Effector memory CD4-positive, alpha-beta T cell (primary cell): Measurements from ENCODE around the gene EOMES.

Experiments used
- DNase-seq, 3 donors: peaks; one replicate each; pipeline ENCODE4 v3.0.0-alpha.2; 2020
- H3K27ac ChIP-seq: 2 replicates; pipeline ENCODE4 v1.7.0; 2013; ENCODE audit warnings: mild to moderate bottlenecking, low read length, moderate library complexity; ENCODE audit not compliant: insufficient read depth, poor library complexity, severe bottlenecking
- H3K27me3 ChIP-seq: replicated peaks from 2 replicates; pipeline ENCODE4 v1.7.0; 2013; ENCODE audit warnings: mild to moderate bottlenecking, low read length; ENCODE audit not compliant: insufficient read depth, control insufficient read depth, poor library complexity, severe bottlenecking
- H3K36me3 ChIP-seq: 2 replicates; pipeline ENCODE4 v1.7.0; 2013; ENCODE audit warnings: mild to moderate bottlenecking, low read length, moderate library complexity; ENCODE audit not compliant: control insufficient read depth, insufficient read depth
- H3K4me1 ChIP-seq: 2 replicates; pipeline ENCODE4 v1.7.0; 2013; ENCODE audit warnings: low read length, mild to moderate bottlenecking; ENCODE audit not compliant: control insufficient read depth, insufficient read depth, poor library complexity, severe bottlenecking
- H3K4me3 ChIP-seq: 2 replicates; pipeline ENCODE4 v1.7.0; 2013; ENCODE audit warnings: low read length, low read depth, mild to moderate bottlenecking; ENCODE audit not compliant: insufficient read depth, poor library complexity, severe bottlenecking
- H3K9me3 ChIP-seq: 2 replicates; pipeline ENCODE4 v1.7.0; 2013; ENCODE audit warnings: mild to moderate bottlenecking, low read length, moderate library complexity; ENCODE audit not compliant: control insufficient read depth

EOMES gene

DNA sequence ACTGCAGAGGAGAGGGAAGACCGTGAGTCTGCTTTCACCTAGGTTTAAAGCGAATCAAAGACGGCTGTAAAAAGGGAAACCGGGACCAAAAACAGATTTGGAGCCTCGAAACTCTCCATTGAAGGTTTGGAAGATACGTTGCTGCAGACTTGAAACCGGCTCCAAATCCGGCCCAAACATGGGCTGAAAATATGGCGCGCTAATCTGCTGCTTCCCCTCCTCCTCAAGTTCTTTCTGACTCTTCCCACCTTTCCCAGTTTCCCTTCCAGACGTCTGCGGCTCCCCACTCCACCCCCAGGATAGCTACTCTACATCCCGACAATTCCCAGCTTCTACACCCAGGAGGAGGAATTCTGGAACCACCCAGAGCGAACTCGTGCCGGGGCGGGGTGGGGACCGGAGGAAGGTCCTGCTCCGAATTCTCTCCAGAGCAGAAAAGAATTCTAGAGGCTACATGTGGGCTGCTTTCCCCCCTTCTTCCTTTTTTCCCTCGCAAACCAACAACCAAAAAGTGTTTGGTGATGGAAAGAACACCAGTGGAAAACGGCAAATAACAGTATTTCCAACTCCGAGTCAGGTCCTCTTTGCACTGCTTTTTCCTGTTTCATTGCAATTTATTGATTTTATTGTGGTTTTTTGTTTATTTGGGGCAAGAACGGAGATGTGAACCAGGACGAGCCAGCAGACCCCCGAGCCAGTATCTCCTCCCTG lies 8.5 kb downstream of the EOMES start:
- no peak for DNase-seq
- Histone ChIP-seq H3K27ac (no peak overlapping the region), H3K36me3 (no peaks in the 10 kb centered on the region), H3K9me3 (no peaks in the 10 kb centered on the region), H3K4me3 (peak overlapping the region; percentile 89), H3K27me3 (peaks cover 16% of the 10 kb centered on the region), H3K4me1 (peaks cover 23% of the 10 kb centered on the region)

DNA sequence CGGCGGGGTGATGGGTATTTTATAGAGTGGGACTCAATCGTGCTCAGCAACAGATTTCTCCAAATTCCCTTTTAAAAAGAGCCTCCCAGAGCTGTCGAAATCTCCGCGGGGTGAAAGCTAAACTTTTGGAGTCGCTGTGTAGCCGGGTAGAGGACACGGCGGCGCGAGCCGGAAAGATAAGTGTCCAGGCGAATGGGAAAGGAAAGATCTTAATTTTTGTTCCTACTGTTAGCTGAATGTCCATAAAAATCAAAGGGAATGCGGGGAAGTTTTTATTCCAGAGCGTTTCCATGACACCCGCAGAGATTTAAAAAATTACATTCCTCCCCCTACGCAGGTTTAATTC lies 9.1 kb downstream of the EOMES start:
- no peaks in the 10 kb centered on the region for H3K36me3 ChIP-seq
- peaks cover 16% of the 10 kb centered on the region for H3K27me3 ChIP-seq
- H3K27ac ChIP-seq: no peak overlapping the region

DNA sequence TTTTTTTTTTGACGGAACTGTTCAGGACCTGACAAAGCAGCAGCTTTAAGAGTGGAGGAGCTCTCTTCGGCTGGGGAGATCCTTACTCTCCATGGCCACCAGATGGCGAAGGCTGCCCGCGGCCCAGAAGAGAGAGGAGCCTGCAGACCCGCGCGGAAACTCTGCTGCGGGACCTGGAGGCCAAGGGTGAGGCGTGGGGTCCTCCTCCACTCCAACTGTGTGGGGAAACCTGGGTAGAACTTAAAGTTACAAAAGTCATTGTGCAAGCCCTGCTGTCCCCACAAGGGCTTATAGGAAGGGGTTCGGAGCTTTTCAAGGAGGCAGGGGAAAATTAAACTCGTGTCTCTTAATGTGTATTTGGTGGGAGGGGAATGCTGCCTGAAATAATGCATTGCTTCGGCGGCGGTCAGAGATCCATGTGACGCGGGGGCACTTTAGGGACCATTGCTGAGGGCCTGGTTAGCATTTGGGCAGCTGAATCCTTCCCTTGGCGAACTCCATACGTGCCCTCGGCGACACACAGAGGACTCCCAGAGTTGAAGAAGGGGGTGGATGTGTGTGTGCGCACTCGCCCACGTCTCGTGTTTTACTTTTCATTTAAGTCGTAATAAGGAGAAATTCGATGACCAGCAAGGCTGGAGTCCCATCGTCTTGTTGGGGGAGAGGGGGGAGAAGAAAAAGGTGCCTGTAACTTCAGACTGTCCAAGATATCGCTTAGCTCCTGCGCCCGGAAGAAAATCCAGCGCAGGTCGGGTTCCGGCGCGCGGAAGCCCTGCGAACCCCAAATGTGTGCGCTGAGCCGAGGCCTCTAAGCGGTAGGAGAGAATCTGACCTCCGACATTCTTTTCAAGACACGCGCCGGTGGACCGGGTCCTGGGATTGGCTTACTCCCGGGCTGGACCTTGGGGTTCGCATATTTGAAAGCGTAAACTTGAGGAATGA lies 9.7 kb downstream of the EOMES start:
- Histone ChIP-seq H3K4me1 (peaks cover 23% of the 10 kb centered on the region), H3K27me3 (peaks cover 16% of the 10 kb centered on the region), H3K9me3 (no peaks in the 10 kb centered on the region), H3K4me3 (peak overlapping the region; percentile 89), H3K27ac (peak overlapping the region; percentile 1), H3K36me3 (no peaks in the 10 kb centered on the region)
- DNase-seq: peak; percentile 51 to 67 (median 62)

More for the DNA sequence above, 9.1 kb downstream of the EOMES start:
- Histone ChIP-seq H3K4me1 (peaks cover 23% of the 10 kb centered on the region), H3K4me3 (peak overlapping the region; percentile 89), H3K9me3 (no peaks in the 10 kb centered on the region)
- no peak for DNase-seq

DNA sequence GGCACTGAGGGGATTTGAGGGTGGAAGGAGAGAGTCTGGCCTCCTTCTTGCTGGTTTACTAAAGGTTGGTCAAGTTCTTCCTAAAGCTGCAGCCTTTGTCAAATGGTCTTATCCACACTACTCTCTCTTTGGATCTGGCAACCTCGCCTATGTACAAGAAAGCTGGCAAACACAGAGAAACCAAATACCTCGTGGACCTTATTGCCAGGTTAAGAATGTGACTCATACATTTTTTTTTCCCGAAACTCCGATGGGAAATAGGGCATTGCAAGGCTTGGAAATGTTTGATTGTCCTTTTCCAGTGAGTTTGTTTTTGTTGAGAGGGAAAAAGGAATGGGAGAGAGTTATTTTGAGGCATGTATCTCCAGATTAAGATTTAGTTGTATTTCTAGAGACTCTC lies 13.9 kb downstream of the EOMES start:
- H3K36me3 ChIP-seq: no peaks in the 10 kb centered on the region
- DNase-seq: no peak
- H3K27me3 ChIP-seq: peaks cover 4% of the 10 kb centered on the region
- peaks cover 6% of the 10 kb centered on the region for H3K4me1 ChIP-seq
- no peaks in the 10 kb centered on the region for H3K9me3 ChIP-seq
- no peak overlapping the region for H3K27ac ChIP-seq
- H3K4me3 ChIP-seq: no peak overlapping the region

DNA sequence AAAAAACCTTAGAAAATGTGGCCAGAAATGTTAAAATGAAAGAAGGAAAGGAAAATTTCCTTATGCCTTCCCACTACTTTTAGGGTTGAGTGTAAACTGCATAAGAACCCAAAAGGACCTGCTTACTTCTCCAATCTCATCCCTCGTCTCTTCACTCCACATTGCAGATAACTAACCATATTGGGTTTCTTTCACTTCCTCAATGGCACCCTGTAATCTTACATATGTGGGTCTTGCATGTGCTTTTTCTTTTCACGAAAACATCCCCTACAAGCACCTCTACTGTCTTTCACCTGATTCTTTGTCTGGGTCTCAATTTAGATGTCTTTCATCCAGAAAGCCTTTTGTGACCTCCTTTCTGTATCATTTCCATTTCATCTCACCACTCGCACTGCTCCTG lies 23.1 kb downstream of the EOMES start:
- no peaks in the 10 kb centered on the region for H3K4me1 ChIP-seq
- H3K4me3 ChIP-seq: no peak overlapping the region
- no peak overlapping the region for H3K27ac ChIP-seq
- no peaks in the 10 kb centered on the region for H3K9me3 ChIP-seq
- no peak for DNase-seq
- no peaks in the 10 kb centered on the region for H3K36me3 ChIP-seq
- no peaks in the 10 kb centered on the region for H3K27me3 ChIP-seq

DNA sequence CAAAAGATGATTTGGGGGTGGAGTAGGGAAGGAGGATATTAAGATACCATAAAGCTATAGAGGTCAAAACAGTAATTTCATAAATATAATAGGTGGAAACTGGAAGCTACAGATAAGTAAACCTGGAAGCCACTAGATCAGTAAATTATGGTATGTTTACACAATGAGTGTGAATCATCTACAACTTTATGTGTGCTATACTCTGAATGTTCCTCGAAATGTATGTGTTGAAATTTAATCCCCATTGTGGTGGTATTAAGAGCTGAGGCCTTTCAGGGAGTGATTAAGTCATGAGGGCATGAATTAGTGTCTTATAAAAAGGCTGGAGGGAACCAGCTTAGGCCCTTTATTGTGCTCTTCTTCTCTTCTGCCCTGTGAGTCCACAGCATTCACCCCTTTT lies 25.2 kb downstream of the EOMES start:
- no peaks in the 10 kb centered on the region for H3K4me1 ChIP-seq

DNA sequence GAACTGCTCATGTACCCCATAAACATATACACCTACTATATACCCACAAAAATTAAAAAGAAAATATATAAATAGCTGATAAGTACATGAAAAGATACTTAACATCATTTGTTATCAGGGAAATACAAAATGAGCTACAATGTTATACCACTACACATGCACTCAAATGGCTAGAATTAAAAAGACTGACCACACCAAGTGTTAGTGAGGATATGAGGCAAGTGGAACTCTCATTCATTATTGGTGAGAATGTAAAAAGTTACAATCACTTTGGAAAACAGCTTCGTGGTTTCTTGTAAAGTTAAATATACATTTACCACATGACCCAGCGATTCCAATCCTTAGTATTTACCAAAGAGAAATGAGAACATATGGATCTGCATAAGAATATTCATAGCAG lies 26.5 kb downstream of the EOMES start:
- H3K4me3 ChIP-seq: no peak overlapping the region
- H3K27ac ChIP-seq: no peak overlapping the region
- no peaks in the 10 kb centered on the region for H3K27me3 ChIP-seq
- H3K4me1 ChIP-seq: no peaks in the 10 kb centered on the region
- H3K9me3 ChIP-seq: no peaks in the 10 kb centered on the region
- no peaks in the 10 kb centered on the region for H3K36me3 ChIP-seq
- DNase-seq: no peak

More for the DNA sequence above, 25.2 kb downstream of the EOMES start:
- Histone ChIP-seq H3K9me3 (no peaks in the 10 kb centered on the region), H3K27ac (no peak overlapping the region), H3K36me3 (no peaks in the 10 kb centered on the region), H3K27me3 (no peaks in the 10 kb centered on the region), H3K4me3 (no peak overlapping the region)
- DNase-seq: no peak

DNA sequence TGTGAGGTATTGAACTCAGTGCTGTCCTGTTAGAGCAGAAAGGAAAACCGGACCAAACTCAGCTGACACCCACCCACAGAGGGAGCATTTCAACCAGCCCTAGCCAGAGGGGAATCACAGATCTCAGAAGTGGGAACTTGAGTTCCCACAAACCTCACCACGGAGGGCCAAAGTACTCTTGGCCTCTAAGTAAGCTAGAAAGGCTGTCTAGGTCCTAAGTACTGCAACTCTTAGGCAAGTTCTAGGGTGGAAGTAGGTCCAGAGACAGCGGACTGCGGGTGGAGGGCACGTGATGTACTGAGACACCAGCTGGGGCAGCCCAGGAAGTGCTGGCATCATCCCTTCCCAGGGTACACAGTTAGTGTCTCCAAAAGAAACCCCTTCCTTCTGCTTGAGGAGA lies 34.1 kb downstream of the EOMES start:
- no peaks in the 10 kb centered on the region for H3K36me3 ChIP-seq
- no peaks in the 10 kb centered on the region for H3K27me3 ChIP-seq
- no peak for DNase-seq
- H3K4me1 ChIP-seq: no peaks in the 10 kb centered on the region
- H3K9me3 ChIP-seq: no peaks in the 10 kb centered on the region
- H3K27ac ChIP-seq: no peak overlapping the region
- no peak overlapping the region for H3K4me3 ChIP-seq

DNA sequence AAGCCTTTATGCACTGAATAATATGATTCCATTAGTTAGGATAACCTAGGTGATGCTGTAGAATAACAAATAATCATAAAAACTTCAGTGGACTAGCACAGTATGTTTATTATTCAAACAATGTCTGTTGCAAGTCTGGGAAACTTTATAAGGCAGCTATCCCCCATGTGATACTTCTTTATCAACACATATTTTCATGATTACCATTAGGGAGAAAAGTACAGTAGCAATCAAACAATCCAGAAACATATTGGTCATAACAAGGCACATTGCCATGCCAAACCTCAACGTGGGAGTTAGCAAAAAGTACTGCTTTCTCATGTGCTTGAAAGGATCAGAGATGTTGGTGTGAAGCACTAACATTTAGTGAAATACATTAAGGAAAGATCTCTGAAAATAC lies 35.5 kb downstream of the EOMES start:
- no peak overlapping the region for H3K27ac ChIP-seq
- no peak for DNase-seq
- H3K27me3 ChIP-seq: no peaks in the 10 kb centered on the region
- no peaks in the 10 kb centered on the region for H3K9me3 ChIP-seq
- H3K4me3 ChIP-seq: no peak overlapping the region
- H3K4me1 ChIP-seq: no peaks in the 10 kb centered on the region
- no peaks in the 10 kb centered on the region for H3K36me3 ChIP-seq

DNA sequence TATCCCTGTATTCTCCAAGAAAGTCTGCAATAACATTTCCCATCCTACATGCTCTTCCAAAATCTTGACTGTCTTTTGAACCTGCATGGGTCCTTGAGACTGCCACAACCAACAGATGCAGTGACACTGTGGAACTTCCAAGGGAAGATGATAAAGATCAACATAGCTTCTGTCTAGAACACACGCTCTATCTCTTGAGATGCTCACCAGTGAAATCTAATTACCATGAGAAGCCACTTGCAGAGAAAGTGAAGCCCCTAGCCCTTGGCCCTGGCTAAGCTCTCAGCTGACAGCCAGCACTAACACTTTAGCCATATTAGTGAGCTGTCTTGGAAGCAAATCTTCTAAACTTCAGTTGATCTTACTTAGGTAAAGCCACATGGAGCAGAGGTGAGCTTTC lies 36.6 kb downstream of the EOMES start:
- Histone ChIP-seq H3K4me3 (no peak overlapping the region), H3K36me3 (no peaks in the 10 kb centered on the region), H3K27ac (no peak overlapping the region), H3K4me1 (peaks cover 4% of the 10 kb centered on the region), H3K9me3 (no peaks in the 10 kb centered on the region), H3K27me3 (no peaks in the 10 kb centered on the region)
- no peak for DNase-seq
